Keratinocyte (primary cell): ENCODE measurements around the gene SRCIN1.

ENCODE experiments used
- EZH2 ChIP-seq: IDR thresholded peaks from one replicate; pipeline ENCODE4 v1.6.1; 2012; ENCODE audit warnings: inconsistent platforms, mild to moderate bottlenecking, low read length, moderate library complexity
- TF ChIP-seq, protein P1 (sequence below), 3 experiments: IDR thresholded peaks in 1 of 3; conservative IDR thresholded peaks in 1 of 3; optimal IDR thresholded peaks in 1 of 3; 2 replicates in 2 of 3; 3 replicates in 1 of 3; pipeline versions ENCODE3 to v1.5.1; 2011; ENCODE audit warnings: low read length in 3 of 3, mild to moderate bottlenecking in 3 of 3, moderate library complexity in 2 of 3, control low read depth in 1 of 3, inconsistent platforms in 1 of 3; ENCODE audit not compliant: insufficient read depth in 2 of 3; ENCODE audit errors: extremely low read depth in 1 of 3

GRCh38 chr17:38543403-38544174 is 62.2 kb downstream of the SRCIN1 start:
- TF ChIP-seq, protein P1, sequence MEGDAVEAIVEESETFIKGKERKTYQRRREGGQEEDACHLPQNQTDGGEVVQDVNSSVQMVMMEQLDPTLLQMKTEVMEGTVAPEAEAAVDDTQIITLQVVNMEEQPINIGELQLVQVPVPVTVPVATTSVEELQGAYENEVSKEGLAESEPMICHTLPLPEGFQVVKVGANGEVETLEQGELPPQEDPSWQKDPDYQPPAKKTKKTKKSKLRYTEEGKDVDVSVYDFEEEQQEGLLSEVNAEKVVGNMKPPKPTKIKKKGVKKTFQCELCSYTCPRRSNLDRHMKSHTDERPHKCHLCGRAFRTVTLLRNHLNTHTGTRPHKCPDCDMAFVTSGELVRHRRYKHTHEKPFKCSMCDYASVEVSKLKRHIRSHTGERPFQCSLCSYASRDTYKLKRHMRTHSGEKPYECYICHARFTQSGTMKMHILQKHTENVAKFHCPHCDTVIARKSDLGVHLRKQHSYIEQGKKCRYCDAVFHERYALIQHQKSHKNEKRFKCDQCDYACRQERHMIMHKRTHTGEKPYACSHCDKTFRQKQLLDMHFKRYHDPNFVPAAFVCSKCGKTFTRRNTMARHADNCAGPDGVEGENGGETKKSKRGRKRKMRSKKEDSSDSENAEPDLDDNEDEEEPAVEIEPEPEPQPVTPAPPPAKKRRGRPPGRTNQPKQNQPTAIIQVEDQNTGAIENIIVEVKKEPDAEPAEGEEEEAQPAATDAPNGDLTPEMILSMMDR (optimal IDR thresholded peaks at IDR 0.05 in 1 of 3, IDR thresholded peaks at IDR 0.05 in 1 of 3, conservative IDR thresholded peaks at IDR 0.05 in 1 of 3; ENCODE audit: extremely low read depth in 1 of 3, insufficient read depth in 2 of 3, low read length in 3 of 3): no peak
- TF ChIP-seq EZH2: no peak
